Activated CD8-positive, alpha-beta memory T cell treated with anti-CD3 and anti-CD28 coated beads, Interleukin-2, amount 10 ng/mL, durations not matched to agents 7 days and 5 days (primary cell): ENCODE data around the gene SLC47A2. TPM values are rescaled to one million over a fixed set of nuclear protein-coding genes. Genes with fewer than 3 reads are reported as not detected.

Experiments
- ATAC-seq: fragments of 150-1000 bp; cut with Tn5 transposase; one replicate; pipeline ENCODE4 v1.10.0; 2021; ENCODE audit warnings: moderate library complexity
- CTCF ChIA-PET: fragments of 350-600 bp; sonication (Branson Sonifier 250); formaldehyde crosslinking; loops from one replicate; lab custom pipeline; 2021; ENCODE audit warnings: antibody characterized with exemption; lab: Charles Lee
- DNase-seq: peaks from one replicate; pipeline ENCODE4 v3.0.0-alpha.2; 2020
- H3K27ac Mint-ChIP-seq: one replicate; pipeline ENCODE4 v1.8.0; 2021; ENCODE audit warnings: mild to moderate bottlenecking, mixed read lengths
- H3K27me3 Mint-ChIP-seq: one replicate; pipeline ENCODE4 v1.8.0; 2021; ENCODE audit warnings: mixed read lengths
- H3K36me3 Mint-ChIP-seq: one replicate; pipeline ENCODE4 v1.8.0; 2021; ENCODE audit warnings: mild to moderate bottlenecking, mixed read lengths
- H3K4me1 Mint-ChIP-seq: one replicate; pipeline ENCODE4 v1.8.0; 2021; ENCODE audit warnings: mixed read lengths
- H3K4me3 Mint-ChIP-seq: one replicate; pipeline ENCODE4 v1.8.0; 2021; ENCODE audit warnings: mild to moderate bottlenecking, moderate library complexity, mixed read lengths
- H3K9me3 Mint-ChIP-seq: one replicate; pipeline ENCODE4 v1.8.0; 2022; ENCODE audit warnings: low read depth, mixed read lengths
- total RNA-seq, 2 experiments: library from RNA; stranded (reverse); gene quantifications; one replicate each; pipeline ENCODE4 v1.2.3, GENCODE V29; 2021

SLC47A2 gene
- total RNA-seq, 2 experiments from 2014 or later = not detected

DNA sequence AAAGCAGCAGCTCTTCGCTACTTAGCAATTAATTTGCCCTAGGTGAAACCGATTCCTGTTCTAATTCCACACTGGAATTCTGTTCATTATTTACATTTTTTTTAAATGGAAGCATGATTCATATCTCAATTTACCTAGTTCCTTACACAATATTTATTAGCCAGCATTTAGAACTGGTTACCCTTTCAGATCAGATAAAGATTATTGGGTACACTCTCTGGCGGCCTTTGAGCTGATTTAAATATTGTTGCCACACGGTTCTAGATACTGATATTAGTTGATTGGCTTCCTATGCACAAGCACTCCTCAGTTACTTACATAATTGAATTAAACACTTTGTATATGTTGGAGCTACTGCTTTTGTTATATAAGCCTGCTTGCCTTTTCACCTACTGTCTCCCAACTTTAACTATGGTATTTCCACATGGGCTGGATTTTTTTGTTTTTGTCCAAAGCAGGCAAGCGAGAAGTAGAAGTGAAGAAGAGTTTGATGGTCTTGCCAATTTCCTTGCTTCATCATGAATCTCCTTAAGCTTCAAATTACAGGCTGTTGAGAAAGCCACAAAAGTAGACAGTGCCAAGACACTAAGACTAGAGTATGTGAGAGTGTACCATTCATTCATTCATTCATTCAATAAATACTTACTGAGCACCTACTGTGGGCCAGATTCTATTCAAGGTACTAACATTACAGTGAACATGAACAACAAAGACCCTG, 71.7 kb downstream of the SLC47A2 start:
- CTCF ChIA-PET = interaction anchor here (1.6 to 5.1 kb wide), 5 partner anchors 11 to 282 kb away, joined by 3 to 24 read pairs (median 8); partner anchors contain the start of gene B9D1
- Mint-ChIP-seq H3K27ac (no peak overlapping the region), H3K9me3 (no peaks in the 10 kb centered on the region), H3K4me1 (peaks cover 39% of the 10 kb centered on the region), H3K36me3 (no peaks in the 10 kb centered on the region), H3K4me3 (no peak overlapping the region), H3K27me3 (peaks cover 40% of the 10 kb centered on the region)
- ATAC-seq (no peak), DNase-seq (no peak)

GRCh38 chr17:19642373-19642893, 74.0 kb downstream of the SLC47A2 start:
- Mint-ChIP-seq H3K4me3 (no peak overlapping the region), H3K4me1 (peaks cover 27% of the 10 kb centered on the region), H3K36me3 (no peaks in the 10 kb centered on the region), H3K27ac (no peak overlapping the region), H3K27me3 (peaks cover 53% of the 10 kb centered on the region), H3K9me3 (no peaks in the 10 kb centered on the region)
- DNase-seq (no peak), ATAC-seq (no peak)
- CTCF ChIA-PET = interaction anchor here (0.6 kb wide), 1 partner anchor 21 kb away, joined by 3 read pairs; no protein-coding TSS in a partner anchor

DNA sequence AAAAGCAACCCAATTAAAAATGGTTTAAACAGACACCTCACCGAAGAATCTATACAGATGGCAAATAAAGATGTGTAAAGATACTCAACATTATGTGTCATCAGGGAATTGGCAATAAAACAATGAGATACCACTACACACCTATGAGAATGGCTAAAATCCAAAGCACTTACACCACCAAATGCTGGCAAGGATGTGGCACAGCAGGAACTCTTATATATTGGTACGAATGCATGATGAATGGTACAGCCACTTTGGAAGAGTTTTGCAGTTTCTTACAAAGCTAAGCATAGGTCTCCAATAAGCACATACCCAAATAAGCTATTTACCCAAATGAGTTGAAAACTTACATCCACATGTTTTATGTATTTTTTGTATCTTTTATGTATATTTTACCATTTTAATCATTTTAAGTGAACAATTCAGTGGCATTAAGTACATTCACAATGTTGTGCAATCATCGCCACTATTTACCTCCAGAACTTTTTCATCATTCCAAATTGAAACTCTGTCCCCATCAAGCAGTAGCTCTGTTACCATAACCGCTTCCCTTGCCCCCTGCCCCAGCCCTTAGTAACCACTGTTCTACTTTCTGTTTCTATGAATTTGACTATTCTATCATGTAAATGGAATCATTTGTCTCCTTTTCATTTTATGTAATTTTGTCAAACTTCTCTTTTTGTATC, 74.6 kb downstream of the SLC47A2 start:
- Mint-ChIP-seq H3K4me1 (peaks cover 21% of the 10 kb centered on the region), H3K4me3 (no peak overlapping the region), H3K9me3 (no peaks in the 10 kb centered on the region), H3K27me3 (peaks cover 58% of the 10 kb centered on the region), H3K36me3 (no peaks in the 10 kb centered on the region), H3K27ac (no peak overlapping the region)
- no peak for ATAC-seq
- CTCF ChIA-PET = interaction anchor here (1.9 kb wide), 1 partner anchor 120 kb away, joined by 6 read pairs; no protein-coding TSS in a partner anchor
- no peak for DNase-seq

DNA sequence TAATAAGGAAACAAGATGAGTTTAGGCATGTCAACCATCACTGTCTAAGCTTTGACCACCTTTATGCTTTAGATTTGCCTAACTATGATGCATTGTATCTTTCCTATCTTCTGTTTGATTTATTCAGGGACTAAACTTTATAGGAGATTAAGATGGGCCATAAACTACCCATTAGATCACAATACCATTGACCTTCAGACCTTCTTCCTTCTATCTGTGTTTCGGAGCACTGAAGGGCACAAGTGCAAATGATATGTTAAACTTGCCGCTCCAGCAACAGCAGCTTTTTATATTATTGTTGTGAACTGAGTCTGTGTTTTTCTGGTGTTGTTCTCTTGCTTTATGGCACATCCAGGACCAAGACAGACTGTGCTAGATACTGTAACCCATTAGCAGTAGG, 84.5 kb downstream of the SLC47A2 start:
- Mint-ChIP-seq H3K4me3 (no peak overlapping the region), H3K36me3 (no peaks in the 10 kb centered on the region), H3K9me3 (no peaks in the 10 kb centered on the region), H3K27ac (no peak overlapping the region), H3K27me3 (peaks cover 14% of the 10 kb centered on the region), H3K4me1 (no peaks in the 10 kb centered on the region)
- ATAC-seq = no peak
- DNase-seq = no peak
- CTCF ChIA-PET = no interaction called here

GRCh38 chr17:19630661-19631060, 85.7 kb downstream of the SLC47A2 start:
- H3K27ac Mint-ChIP-seq = no peak overlapping the region
- no peaks in the 10 kb centered on the region for H3K9me3 Mint-ChIP-seq
- H3K36me3 Mint-ChIP-seq = no peaks in the 10 kb centered on the region
- DNase-seq (no peak), ATAC-seq (no peak)
- CTCF ChIA-PET = no interaction called here
- no peaks in the 10 kb centered on the region for H3K4me1 Mint-ChIP-seq
- no peak overlapping the region for H3K4me3 Mint-ChIP-seq
- peaks cover 17% of the 10 kb centered on the region for H3K27me3 Mint-ChIP-seq

GRCh38 chr17:19630035-19630434, 86.3 kb downstream of the SLC47A2 start:
- ATAC-seq (no peak), DNase-seq (no peak)
- H3K27ac Mint-ChIP-seq = no peak overlapping the region
- H3K36me3 Mint-ChIP-seq = no peaks in the 10 kb centered on the region
- CTCF ChIA-PET = no interaction called here
- H3K4me3 Mint-ChIP-seq = no peak overlapping the region
- H3K4me1 Mint-ChIP-seq = no peaks in the 10 kb centered on the region
- peaks cover 16% of the 10 kb centered on the region for H3K27me3 Mint-ChIP-seq
- H3K9me3 Mint-ChIP-seq = no peaks in the 10 kb centered on the region

DNA sequence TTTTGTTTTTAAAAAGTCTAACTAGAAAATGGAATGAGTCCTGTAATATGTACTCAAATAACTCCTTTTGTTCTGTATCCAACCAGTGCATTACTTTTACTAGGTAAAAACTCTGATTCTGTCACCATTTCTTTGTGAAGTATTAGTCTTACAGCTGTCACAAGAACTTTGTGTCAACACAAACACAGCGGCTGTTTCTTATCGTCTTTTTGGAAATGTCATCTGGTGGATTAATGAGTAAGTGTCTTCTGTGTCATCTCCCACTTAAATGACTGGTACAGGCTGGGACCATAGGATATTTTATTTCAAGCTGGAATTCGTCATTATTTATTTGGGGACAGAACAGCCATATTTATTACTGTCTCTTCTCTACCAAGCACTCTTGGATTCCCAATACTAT, 86.9 kb downstream of the SLC47A2 start:
- no peaks in the 10 kb centered on the region for H3K4me1 Mint-ChIP-seq
- CTCF ChIA-PET = no interaction called here
- H3K27ac Mint-ChIP-seq = no peak overlapping the region
- H3K36me3 Mint-ChIP-seq = no peaks in the 10 kb centered on the region
- peaks cover 21% of the 10 kb centered on the region for H3K27me3 Mint-ChIP-seq
- no peak overlapping the region for H3K4me3 Mint-ChIP-seq
- no peak for ATAC-seq
- no peak for DNase-seq
- no peaks in the 10 kb centered on the region for H3K9me3 Mint-ChIP-seq

Other genes with a start within 250 kb of the SLC47A2 start
- under 1 TPM in 1 of 2 experiments, not detected in 1; 0.19 TPM for gene SLC47A1, start 182.7 kb downstream of the SLC47A2 start, total RNA-seq
- 10 to 100 TPM; 29.9 to 30.5 TPM for gene ALDH3A2, start 67.8 kb downstream of the SLC47A2 start, total RNA-seq
- gene ALDH3A1, start 31.7 kb upstream of the SLC47A2 start, total RNA-seq = under 1 TPM in 1 of 2 experiments, not detected in 1; 0.14 TPM
- 10 to 100 TPM in 1 of 2 experiments, 1 to 10 TPM in 1; 5.3 to 11.2 TPM for gene ULK2, start 151.4 kb upstream of the SLC47A2 start, total RNA-seq